ENCODE results near the gene PLOD2. TPM values are rescaled to one million over a fixed set of nuclear protein-coding genes. Genes with fewer than 3 reads are reported as not detected.
A peak's percentile ranks its signal among the peaks of the same experiment; 100 is the strongest.

The PLOD2 gene
- total and polyA plus RNA-seq, 2 of the 4 experiments (the other 2 are of a cell fraction), result 84.0 to 117 TPM

DNA sequence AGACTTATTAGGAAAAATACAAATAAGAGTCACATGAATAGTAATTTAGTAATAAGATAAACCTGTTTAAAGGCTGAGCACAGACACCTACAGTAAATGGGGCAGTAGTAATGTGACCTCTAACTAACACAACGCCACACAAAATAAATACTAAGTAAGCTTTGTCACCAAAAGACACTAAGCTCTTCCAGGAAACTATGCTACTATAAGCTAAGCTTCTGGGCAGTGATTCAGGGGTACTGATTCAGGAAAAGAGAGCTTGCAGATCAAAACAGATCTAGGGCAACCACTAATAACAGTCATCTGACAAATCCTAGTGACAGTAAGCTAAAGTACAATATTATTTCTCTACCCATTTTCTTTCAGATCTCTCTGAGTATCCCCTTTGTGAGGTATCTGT, 68.8 kb downstream of the PLOD2 start:
- Histone ChIP-seq H2AK5ac (ENCODE audit: low read depth, low read length) (no peak overlapping the region), H4K8ac (ENCODE audit: low read depth in 2 of 2, low read length in 2 of 2) (no peak overlapping the region), H3K4me1 (ENCODE audit: control insufficient read depth, insufficient read depth, low read length) (peaks cover 4% of the 10 kb centered on the region; the same call in 1 of the 2 replicates), H2BK120ac (ENCODE audit: low read depth, low read length) (no peak overlapping the region), H4K91ac (ENCODE audit: insufficient read depth, low read depth, low read length) (no peak overlapping the region), H3K56ac (ENCODE audit: extremely low read depth, insufficient read depth, low read length) (no peak overlapping the region), H3K4me3 (ENCODE audit: insufficient read depth, low read depth, low read length) (no peak overlapping the region), H2BK5ac (ENCODE audit: low read depth, low read length, poor library complexity, severe bottlenecking) (no peak overlapping the region), H2AFZ (replicated peaks; ENCODE audit: low read length, poor library complexity) (no peak overlapping the region), H4K20me1 (ENCODE audit: insufficient read depth, low read length) (no peaks in the 10 kb centered on the region), H3K14ac (replicated peaks; ENCODE audit: low read depth, low read length) (no peak overlapping the region), H2BK20ac (ENCODE audit: low read depth, low read length) (no peak overlapping the region), H3K27ac (ENCODE audit: insufficient read depth, low read length) (no peak overlapping the region), H3K23ac (ENCODE audit: low read depth, low read length) (no peak overlapping the region), H3K18ac (ENCODE audit: low read depth, low read length) (no peak overlapping the region), H3K36me3 (ENCODE audit: control insufficient read depth, insufficient read depth, low read length) (no peaks in the 10 kb centered on the region; the same call in 1 of the 2 replicates), H3K4ac (ENCODE audit: low read depth, low read length) (no peak overlapping the region), H3K27me3 (ENCODE audit: control insufficient read depth, insufficient read depth, low read length) (no peaks in the 10 kb centered on the region), H3K4me2 (ENCODE audit: low read depth, low read length) (no peak overlapping the region), H3K9me3 (ENCODE audit: control insufficient read depth, insufficient read depth, low read length) (no peaks in the 10 kb centered on the region), H4K5ac (ENCODE audit: low read depth, low read length) (no peak overlapping the region), H3K79me1 (ENCODE audit: low read depth in 1 of 2, low read length in 2 of 2) (peaks cover 3% of the 10 kb centered on the region in 2 experiments; a peak in 2 of 4 replicates), H2BK15ac (ENCODE audit: low read depth, low read length) (no peak overlapping the region), H2AK9ac (replicated peaks; ENCODE audit: low read depth, low read length, poor library complexity) (no peak overlapping the region), H3K9ac (ENCODE audit: low read depth, low read length) (no peak overlapping the region), H3K9me1 (ENCODE audit: insufficient read depth, low read length) (no peaks in the 10 kb centered on the region)
- dilution Hi-C loops (cut with HindIII; ENCODE audit: low sequenced_read_pairs, unreplicated experiment) (no loop called here), intact Hi-C loops (cut with micrococcal nuclease) (no loop called here), in situ Hi-C loops (cut with MboI; ENCODE audit: low sequenced_read_pairs) (no loop called here)
- DNase-seq (peak; percentile 38), ATAC-seq (ENCODE audit: low read depth) (peak; percentile 60)
- BruUV-seq (replicated peaks), result no TSS peak
- CTCF ChIA-PET, result interaction anchor here (0.6 kb wide), 1 partner anchor 20 kb away, joined by 3 read pairs; no protein-coding TSS in a partner anchor
- TF ChIP-seq FOS (IDR thresholded peaks at IDR 0.05; ENCODE audit: low read depth, low read length) (no peak), BHLHE40 (IDR thresholded peaks at IDR 0.05; ENCODE audit: low read depth, low read length) (no peak), CTCF (conservative IDR thresholded peaks at IDR 0.05; ENCODE audit: low read depth, low read length) (no peak), RCOR1 (IDR thresholded peaks at IDR 0.05; ENCODE audit: insufficient replicate concordance, low read length) (no peak), MAFK (IDR thresholded peaks at IDR 0.05; ENCODE audit: low read depth, low read length) (no peak), MAZ (IDR thresholded peaks at IDR 0.05; ENCODE audit: borderline replicate concordance, low read depth, low read length) (no peak), RFX5 (IDR thresholded peaks at IDR 0.05; ENCODE audit: low read depth, low read length) (no peak), CHD1 (IDR thresholded peaks at IDR 0.05; ENCODE audit: low read depth, low read length) (no peak), POLR2A (IDR thresholded peaks at IDR 0.05; ENCODE audit: low read depth, low read length) (no peak), CEBPB (IDR thresholded peaks at IDR 0.05; ENCODE audit: low read depth, low read length) (no peak), NFE2L2 (IDR thresholded peaks at IDR 0.05; ENCODE audit: low read depth, low read length) (no peak), RAD21 (IDR thresholded peaks at IDR 0.05; ENCODE audit: low read length) (no peak)
- TF ChIP-seq, protein P1, sequence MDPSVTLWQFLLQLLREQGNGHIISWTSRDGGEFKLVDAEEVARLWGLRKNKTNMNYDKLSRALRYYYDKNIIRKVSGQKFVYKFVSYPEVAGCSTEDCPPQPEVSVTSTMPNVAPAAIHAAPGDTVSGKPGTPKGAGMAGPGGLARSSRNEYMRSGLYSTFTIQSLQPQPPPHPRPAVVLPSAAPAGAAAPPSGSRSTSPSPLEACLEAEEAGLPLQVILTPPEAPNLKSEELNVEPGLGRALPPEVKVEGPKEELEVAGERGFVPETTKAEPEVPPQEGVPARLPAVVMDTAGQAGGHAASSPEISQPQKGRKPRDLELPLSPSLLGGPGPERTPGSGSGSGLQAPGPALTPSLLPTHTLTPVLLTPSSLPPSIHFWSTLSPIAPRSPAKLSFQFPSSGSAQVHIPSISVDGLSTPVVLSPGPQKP (IDR thresholded peaks at IDR 0.05; ENCODE audit: borderline replicate concordance, low read depth, low read length), result no peak
- WGBS, 2 experiments (ENCODE audit: extremely low coverage in 2 of 2, insufficient read length in 1 of 2), result no CpG with 5 or more reads among the region's 1 CpG
- POLR2A ChIA-PET (ENCODE audit: unreplicated experiment), result interaction anchor here (0.6 kb wide), 1 partner anchor 298 kb away, joined by 5 read pairs; no protein-coding TSS in a partner anchor

Measured in IMR-90 (cell line).